HG03097 (cell line): Measurements from ENCODE around the gene KRT7.
"Not testable (repeated sequence)": the region's sequence is repeated elsewhere in the genome, so short reads cannot be mapped to it uniquely, and the experiment has no call there.

ENCODE experiments used
- ATAC-seq: cut with Tn5 transposase; IDR thresholded peaks from one replicate; pipeline ENCODE4 v1.9.1; 2021; ENCODE audit not compliant: unreplicated experiment, low FRiP score

KRT7 gene

GRCh38 chr12:52243259-52243855 lies 10.3 kb downstream of the KRT7 start:
- no peak for ATAC-seq

DNA sequence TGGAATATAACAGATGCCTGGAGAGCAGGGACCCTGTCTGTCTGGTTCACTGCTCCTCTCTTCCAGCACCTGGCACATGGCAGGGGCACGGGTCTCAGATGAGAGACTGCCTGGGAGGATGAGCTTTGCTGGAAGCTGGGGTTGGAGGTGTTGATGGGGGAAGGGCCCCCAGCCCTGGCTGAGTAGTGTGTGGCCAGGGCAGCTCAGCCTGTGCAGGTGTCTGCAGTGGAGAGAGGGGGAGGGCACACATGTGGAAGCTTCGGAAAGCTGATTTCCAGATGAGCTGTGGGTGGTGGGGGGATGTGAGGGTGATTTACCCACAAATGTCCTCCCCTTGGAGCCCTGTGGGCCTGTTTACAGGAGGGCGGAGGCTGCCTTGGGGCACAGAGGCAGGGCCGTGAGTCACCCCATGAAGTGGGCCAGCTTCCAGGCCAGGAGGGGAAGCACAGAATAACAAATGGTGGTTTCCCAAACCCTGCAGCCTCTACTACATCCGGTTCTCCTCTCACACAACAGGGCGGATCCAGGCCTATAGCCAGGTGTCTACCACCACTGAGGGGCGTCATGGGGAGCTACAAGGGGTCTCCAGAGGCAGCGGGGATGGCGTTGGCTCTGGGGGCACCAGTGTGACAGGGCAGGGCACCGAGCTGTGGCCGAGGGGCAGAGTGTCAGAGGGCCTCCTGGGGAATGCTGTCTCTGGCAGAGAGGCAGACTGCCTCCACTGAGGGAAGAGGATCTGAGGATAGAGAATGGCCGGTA lies 11.0 kb downstream of the KRT7 start:
- peak; percentile 74 for ATAC-seq

- no peak for ATAC-seq
Observed at GRCh38 chr12:52244615-52244994, 11.6 kb downstream of the KRT7 start.

DNA sequence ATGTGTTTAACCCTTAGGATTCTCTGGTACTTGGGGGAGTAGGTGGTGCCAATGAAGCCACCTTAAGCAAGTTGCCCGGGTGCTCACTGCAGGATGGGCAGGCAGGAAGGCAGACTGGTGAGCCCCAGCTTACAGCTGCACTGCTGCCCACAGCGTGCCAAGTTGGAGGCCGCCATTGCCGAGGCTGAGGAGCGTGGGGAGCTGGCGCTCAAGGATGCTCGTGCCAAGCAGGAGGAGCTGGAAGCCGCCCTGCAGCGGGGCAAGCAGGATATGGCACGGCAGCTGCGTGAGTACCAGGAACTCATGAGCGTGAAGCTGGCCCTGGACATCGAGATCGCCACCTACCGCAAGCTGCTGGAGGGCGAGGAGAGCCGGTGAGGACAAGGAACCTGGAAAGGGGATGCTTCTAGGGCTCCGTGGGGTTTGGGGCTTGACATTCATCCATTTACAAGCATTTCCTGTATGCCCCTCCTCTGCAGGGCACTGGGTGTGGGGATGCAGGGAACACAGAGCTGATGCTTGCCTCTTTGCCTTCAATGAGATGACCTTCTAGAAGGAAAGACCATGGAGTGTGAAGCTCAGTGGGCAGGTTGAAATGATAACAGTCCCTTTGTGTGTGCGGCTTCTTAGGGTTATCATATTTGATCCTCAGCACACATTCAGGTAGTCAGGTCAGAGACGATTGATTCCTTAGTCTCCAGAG lies 12.4 kb downstream of the KRT7 start:
- no peak for ATAC-seq

DNA sequence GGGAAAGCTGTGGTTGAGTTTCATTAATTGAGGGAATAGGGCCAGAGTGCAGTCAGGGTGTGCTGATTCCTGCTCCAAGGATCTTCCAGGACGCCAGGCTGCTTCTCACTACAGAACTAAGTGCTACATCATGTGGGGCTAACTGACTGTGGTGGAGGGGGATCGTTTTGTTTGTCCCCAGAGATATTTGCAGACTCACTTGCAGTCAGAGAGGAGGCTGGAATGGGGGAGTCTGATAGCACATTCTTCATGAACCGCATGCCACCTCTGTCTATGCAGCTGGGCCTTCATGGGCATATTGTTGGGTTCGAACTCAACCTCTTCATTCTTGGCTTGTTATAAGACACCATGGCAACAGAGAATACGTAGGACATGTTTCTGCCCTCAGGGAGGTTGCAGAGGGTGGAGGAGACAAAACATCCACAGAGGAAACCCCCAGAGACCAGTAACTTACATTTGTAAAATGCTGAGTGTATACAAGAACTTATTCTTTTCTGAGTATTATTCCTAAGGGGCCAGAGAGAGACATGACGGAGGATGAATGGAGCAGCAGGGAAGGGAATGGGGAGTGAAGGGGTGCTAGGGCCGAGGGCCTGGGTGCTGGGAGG lies 13.0 kb downstream of the KRT7 start:
- ATAC-seq, result no peak

- ATAC-seq, result no peak
Observed at GRCh38 chr12:52246720-52247621, 13.9 kb downstream of the KRT7 start.

GRCh38 chr12:52247622-52248540 lies 14.8 kb downstream of the KRT7 start:
- ATAC-seq, result no peak

DNA sequence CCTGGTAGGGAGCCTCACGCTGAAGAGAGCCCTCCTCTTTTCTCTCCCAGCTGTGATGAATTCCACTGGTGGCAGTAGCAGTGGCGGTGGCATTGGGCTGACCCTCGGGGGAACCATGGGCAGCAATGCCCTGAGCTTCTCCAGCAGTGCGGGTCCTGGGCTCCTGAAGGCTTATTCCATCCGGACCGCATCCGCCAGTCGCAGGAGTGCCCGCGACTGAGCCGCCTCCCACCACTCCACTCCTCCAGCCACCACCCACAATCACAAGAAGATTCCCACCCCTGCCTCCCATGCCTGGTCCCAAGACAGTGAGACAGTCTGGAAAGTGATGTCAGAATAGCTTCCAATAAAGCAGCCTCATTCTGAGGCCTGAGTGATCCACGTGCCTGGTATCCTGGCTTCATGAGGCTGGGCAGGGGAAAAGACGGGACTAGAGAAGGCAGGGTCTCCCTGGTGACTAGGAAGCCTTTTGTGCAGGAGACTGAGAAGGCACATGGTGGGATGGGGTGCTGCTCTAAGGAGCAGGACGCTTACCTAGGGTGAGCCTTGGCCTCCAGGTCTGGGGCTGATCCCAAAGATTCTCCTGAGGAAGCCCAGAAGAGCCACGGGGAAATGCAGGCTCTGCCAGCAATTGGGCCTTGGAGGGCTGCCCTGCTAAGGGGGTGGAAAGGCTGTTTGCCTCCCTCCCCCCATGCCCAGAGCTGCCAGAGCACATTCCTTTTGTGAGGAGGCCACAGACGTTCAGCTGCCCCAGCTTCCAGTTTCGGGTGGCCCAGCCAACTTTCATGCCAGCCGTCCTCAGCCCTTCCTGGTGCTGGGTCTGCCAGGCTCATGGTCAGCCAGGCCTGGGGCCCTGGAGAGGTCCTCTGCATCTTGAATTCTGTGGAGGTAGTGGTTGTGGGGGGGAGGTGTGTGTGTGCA lies 15.8 kb downstream of the KRT7 start:
- ATAC-seq, result no peak

DNA sequence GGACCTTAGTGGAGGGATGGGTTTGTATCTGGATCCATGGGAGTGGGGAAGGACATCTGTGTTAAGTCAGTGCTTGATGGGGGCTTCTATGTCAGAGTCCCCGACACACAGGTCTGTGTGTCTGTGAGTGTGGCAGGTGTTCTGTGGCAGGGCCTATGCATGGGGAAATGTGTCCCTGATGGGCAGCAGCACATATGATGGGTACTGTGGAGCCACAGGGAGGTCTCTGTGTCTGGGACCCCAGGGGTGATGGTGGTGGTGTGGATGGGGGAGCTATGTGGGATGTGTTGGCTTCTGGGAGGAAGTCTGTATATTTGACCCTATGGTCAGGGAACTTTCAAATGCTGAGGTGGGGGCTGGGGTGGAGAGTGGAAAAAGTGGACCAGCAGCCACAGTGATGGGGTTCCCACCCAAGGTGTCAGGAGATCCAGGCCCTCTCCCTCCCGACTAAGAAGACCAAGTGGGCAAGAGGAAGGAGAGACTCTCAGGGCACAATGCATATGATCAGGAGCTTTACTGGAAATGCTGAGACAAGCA lies 16.5 kb downstream of the KRT7 start:
- no peak for ATAC-seq

DNA sequence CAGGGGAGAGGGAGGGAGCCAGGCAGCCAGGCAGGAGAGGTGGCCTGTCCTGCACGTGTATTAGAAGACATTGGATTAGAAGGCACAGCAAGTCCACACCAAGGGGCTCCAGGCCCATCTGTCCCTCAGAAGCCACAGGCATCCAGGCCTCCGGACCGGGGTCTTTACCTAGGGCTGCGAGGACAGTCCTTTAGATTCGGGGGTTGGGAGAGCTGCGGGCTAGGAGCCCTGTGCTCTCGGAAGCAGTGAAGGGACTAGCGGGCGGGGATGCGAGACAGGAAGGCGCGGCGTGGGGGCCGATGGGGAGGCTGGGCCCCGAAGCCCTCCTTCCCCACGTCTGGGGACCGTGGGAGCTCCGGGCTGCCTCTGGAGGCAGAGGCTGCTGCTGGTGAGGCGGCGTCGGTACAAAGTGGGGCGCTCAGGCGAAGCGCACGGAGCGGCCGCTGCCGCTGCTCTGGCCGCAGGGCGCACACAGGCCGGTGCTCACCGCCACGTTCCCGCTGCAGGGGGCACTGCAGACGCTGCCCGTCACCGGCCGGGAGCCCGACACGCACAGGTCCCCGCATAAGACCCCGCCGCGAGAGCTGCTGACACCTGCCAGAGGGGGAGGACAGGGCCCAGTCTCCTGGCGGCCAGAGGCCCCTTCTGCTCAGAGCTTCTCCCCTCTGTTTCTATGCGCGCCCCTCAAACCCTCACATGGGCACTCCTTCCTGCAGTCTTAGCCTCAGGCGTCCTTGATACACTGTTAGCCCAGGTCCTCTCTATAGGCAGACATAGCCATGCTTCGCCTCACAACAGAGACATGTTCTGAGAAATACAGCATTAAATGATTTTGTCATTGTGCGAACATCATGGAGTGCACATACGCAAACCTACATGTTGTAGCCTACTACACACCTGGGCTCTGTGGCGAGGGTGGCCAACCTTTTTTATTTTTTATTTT lies 17.3 kb downstream of the KRT7 start:
- no peak for ATAC-seq

- ATAC-seq, result no peak
Observed at GRCh38 chr12:52251367-52252051, 18.5 kb downstream of the KRT7 start.

DNA sequence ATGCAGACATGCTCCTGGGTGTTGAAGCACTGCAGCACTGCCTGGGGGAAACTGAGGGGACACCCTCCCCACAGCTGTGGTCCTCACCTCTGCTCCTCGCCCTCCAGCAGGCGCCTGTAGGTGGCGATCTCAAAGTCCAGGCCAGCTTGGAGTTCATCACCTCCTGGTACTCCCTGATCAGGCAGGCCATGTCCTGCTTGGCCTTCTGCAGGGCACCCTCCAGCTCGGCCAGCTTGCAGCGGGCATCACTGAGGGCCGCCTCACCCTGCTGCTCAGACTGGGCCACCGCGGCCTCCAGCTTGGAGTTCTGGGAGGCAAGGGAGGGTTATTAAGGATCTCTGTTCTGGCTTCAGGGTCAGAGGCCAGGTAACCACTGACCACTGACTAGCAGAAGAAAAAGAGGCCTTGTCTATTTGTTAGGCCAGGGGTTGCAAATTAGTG lies 19.2 kb downstream of the KRT7 start:
- ATAC-seq, result not testable (repeated sequence)

DNA sequence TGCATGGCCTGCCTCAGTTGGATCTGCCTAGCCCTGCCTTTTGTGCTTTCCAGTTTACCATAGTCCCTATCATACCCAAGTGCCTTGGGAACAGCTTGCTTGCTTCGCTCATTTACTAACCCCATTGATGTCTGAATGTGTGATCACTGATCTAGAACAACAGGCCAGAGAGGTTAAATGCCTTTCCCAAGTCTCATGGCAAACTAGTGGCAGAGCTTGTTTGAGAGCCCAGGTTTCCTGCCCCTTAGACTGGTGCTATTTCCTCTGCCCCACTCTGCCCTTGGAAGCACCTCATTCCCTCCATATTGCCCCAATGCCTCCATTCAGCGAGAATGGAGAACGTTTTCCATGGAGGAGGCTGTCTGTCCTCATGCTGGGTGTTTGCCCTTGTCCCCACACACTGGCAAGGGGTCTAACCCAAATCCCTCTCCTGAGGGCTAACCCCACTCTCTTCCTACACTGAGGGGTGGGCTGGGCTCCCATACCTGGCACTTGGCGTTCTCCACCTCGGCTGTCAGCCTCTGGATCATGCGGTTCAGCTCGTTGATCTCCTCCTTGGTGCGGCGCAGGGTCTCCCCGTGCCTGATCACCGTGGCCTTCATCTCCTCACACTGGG lies 19.8 kb downstream of the KRT7 start:
- no peak for ATAC-seq

DNA sequence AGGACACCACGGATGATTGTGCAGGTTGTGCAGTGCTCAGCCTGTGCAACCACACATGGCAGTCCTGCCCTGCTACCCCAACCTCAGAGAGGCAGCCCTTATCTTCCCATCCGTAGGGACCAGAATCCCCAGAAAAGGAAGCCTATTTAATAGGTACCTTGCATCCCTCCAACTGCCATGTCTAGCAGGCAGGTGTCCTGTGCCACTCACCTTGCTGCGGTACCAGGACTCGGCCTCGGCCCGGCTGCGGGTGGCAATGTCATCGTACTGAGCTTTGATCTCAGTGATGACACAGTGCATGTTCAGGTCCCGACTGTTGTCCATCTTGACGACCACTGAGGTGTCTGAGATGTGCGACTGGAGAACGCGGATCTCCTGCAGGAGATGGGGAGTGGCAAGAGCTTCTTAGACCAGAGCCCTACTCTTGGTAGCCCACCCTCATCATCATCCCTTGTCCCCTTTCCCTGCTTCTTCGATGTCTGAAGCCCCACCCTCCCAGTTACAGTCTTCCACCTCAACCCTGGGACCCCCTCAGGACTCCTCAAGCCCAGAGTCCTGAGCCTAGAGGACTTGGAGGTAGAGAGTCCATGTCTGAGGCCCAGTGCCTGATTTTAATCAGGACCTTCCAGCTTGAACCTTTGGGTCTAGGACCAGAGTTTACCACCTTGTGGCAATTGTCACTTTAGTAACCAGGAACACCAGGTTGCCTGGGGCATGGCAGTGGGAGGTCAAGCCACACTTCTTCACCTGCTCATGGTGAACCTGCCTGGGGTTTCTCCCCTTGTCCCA lies 20.5 kb downstream of the KRT7 start:
- ATAC-seq, result no peak
